GM12878 (cell line): ENCODE results near the gene TNFSF8. TPM values are rescaled to one million over a fixed set of nuclear protein-coding genes. Genes with fewer than 3 reads are reported as not detected.

Experiments
- ATAC-seq: fragments of 200-7000 bp; cut with Tn5 transposase; 3 replicates; pipeline ENCODE4 v1.9.1; 2020; ENCODE audit warnings: mild to moderate bottlenecking, moderate library complexity
- BruUV-seq: library from RNA; stranded (reverse); fragments of 400-500 nt; replicated peaks from 2 replicates; lab custom pipeline; 2021; lab: Mats Ljungman, UMichigan
- CTCF ChIA-PET: fragments of 300-600 bp; sonication (Branson Sonifier 250); formaldehyde crosslinking; extraction: SDS; loops from one replicate; lab custom pipeline; 2021; ENCODE audit warnings: inconsistent platforms; lab: Yijun Ruan, JAX
- POLR2A ChIA-PET: fragments of 350-600 bp; formaldehyde crosslinking; extraction: SDS; loops from one replicate; lab custom pipeline; 2021; ENCODE audit warnings: inconsistent platforms; lab: Charles Lee
- RAD21 ChIA-PET: fragments of 300-600 bp; sonication (Branson Sonifier 250); formaldehyde crosslinking; loops from one replicate; lab custom pipeline; 2023; ENCODE audit warnings: antibody characterized with exemption; ENCODE audit not compliant: unreplicated experiment; lab: Charles Lee
- SMC1A ChIA-PET: fragments of 300-600 bp; sonication (Branson Sonifier 250); formaldehyde crosslinking; loops from one replicate; lab custom pipeline; 2023; ENCODE audit not compliant: unreplicated experiment, uncharacterized antibody; lab: Charles Lee
- DNase-seq: peaks from one replicate; pipeline ENCODE4 v3.0.0-alpha.2; 2011; ENCODE audit warnings: low read depth, low spot score
- FAIRE-seq: peaks from 3 replicates; lab custom pipeline; 2011; peaks lifted over from hg19 to GRCh38; lab: Jason Lieb, UNC
- H2AFZ ChIP-seq: 2 replicates; pipeline ENCODE4 v1.6.0; 2011; ENCODE audit warnings: low read depth, low read length, control low read depth; ENCODE audit not compliant: control insufficient read depth
- H3K27ac ChIP-seq: 2 replicates; pipeline ENCODE4 v1.5.1; 2011; ENCODE audit warnings: control low read depth; ENCODE audit not compliant: control insufficient read depth, insufficient read depth
- H3K27me3 ChIP-seq, 2 experiments: replicated peaks in 1 of 2; 2 replicates each; pipeline versions ENCODE4 v1.6.0 to v1.6.1; 2011; ENCODE audit warnings: low read length in 1 of 2; ENCODE audit not compliant: control insufficient read depth in 2 of 2, insufficient read depth in 2 of 2
- H3K36me3 ChIP-seq, 2 experiments: 2 replicates each; pipeline ENCODE4 v1.5.1; 2011; ENCODE audit warnings: low read length in 1 of 2; ENCODE audit not compliant: control insufficient read depth in 2 of 2, insufficient read depth in 2 of 2
- H3K4me1 ChIP-seq: 2 replicates; pipeline ENCODE4 v1.6.1; 2011; ENCODE audit warnings: mild to moderate bottlenecking, low read length, moderate library complexity, mixed read lengths; ENCODE audit not compliant: control insufficient read depth, insufficient read depth
- H3K4me2 ChIP-seq: 2 replicates; pipeline ENCODE4 v1.6.0; 2011; ENCODE audit warnings: control low read depth; ENCODE audit not compliant: control insufficient read depth, insufficient read depth
- H3K4me3 ChIP-seq: fragments of 200-600 bp; sonication (generic); 2 replicates; pipeline ENCODE4 v1.5.1; 2016
- H3K79me2 ChIP-seq: 2 replicates; pipeline ENCODE4 v1.6.0; 2011; ENCODE audit warnings: low read length; ENCODE audit not compliant: control insufficient read depth, insufficient read depth
- H3K9ac ChIP-seq: 2 replicates; pipeline ENCODE4 v1.8.0; 2011; ENCODE audit warnings: low read length, control low read depth, mixed read lengths; ENCODE audit not compliant: control insufficient read depth, insufficient read depth
- H3K9me3 ChIP-seq: replicated peaks from 3 replicates; pipeline ENCODE4 v1.5.1; 2011; ENCODE audit warnings: mild to moderate bottlenecking, low read length; ENCODE audit not compliant: control insufficient read depth, insufficient read depth
- H4K20me1 ChIP-seq: 2 replicates; pipeline ENCODE4 v1.6.0; 2011; ENCODE audit not compliant: control insufficient read depth, insufficient read depth
- CREM ChIP-seq: IDR thresholded peaks from 2 replicates; pipeline ENCODE4 v1.6.1; 2014; ENCODE audit warnings: antibody characterized with exemption, low read depth
- EED ChIP-seq: sonication (generic); IDR thresholded peaks from 2 replicates; pipeline ENCODE4 v1.6.1; 2016; ENCODE audit warnings: antibody characterized with exemption, low read depth
- EP300 ChIP-seq, 2 experiments: fragments of 150-350 bp in 1 of 2; IDR thresholded peaks; 2 replicates each; pipeline ENCODE4 v1.6.1; 2011 to 2012; ENCODE audit warnings: low read depth in 2 of 2, low read length in 2 of 2, borderline replicate concordance in 1 of 2, improper control_type of control experiment in 1 of 2, inconsistent platforms in 1 of 2; ENCODE audit not compliant: control insufficient read depth in 1 of 2
- ETV6 ChIP-seq, 2 experiments: fragments of 450-650 bp in 1 of 2; IDR thresholded peaks in 1 of 2; conservative IDR thresholded peaks in 1 of 2; 2 replicates each; pipeline ENCODE4 v1.6.1; 2014; ENCODE audit warnings: antibody characterized with exemption in 1 of 2, borderline replicate concordance in 1 of 2, low read depth in 1 of 2, mild to moderate bottlenecking in 1 of 2, moderate library complexity in 1 of 2
- MEF2A ChIP-seq: IDR thresholded peaks from 2 replicates; pipeline ENCODE4 v1.6.1; 2011; ENCODE audit warnings: low read depth, mild to moderate bottlenecking, low read length, moderate library complexity; ENCODE audit not compliant: insufficient read depth
- SIN3A ChIP-seq: IDR thresholded peaks from 2 replicates; pipeline ENCODE4 v1.6.1; 2012; ENCODE audit warnings: low read depth, low read length, improper control_type of control experiment
- SMC3 ChIP-seq: IDR thresholded peaks from 2 replicates; pipeline ENCODE4 v1.6.1; 2011; ENCODE audit warnings: low read length, improper control_type of control experiment, borderline replicate concordance
- STAT3 ChIP-seq: IDR thresholded peaks from 2 replicates; pipeline ENCODE4 v1.6.1; 2011; ENCODE audit warnings: low read depth, low read length, improper control_type of control experiment
- TCF7 ChIP-seq: IDR thresholded peaks from 2 replicates; pipeline ENCODE4 v1.6.1; 2014; ENCODE audit warnings: antibody characterized with exemption, borderline replicate concordance
- ZNF207 ChIP-seq: fragments of 450-650 bp; IDR thresholded peaks from 2 replicates; pipeline ENCODE4 v1.6.1; 2014; ENCODE audit warnings: antibody characterized with exemption, mild to moderate bottlenecking, borderline replicate concordance
- whole genome bisulfite sequencing: methylation state at CpG from one replicate; pipeline ENCODE4 v1.1.6; 2016; ENCODE audit warnings: low lambda C conversion rate; ENCODE audit not compliant: insufficient replicate concordance, insufficient coverage; ENCODE audit errors: missing lambda C conversion rate; 5-methylcytosine and 5-hydroxymethylcytosine counted together
- in situ Hi-C: fragments of 300-500 bp; cut with MboI; formaldehyde crosslinking; loops from 9 replicates; pipeline ENCODE4 v1.14.3; 2018; ENCODE audit warnings: mixed read lengths
- intact Hi-C: fragments of 100-400 bp; cut with micrococcal nuclease; formaldehyde crosslinking; loops from one replicate; pipeline ENCODE4 v1.14.2; 2022; ENCODE audit not compliant: unreplicated experiment
- polyA plus RNA-seq, 11 experiments: library from polyadenylated mRNA; depleted of rRNA in 4 of 11; unstranded in 6 of 11; stranded (reverse) in 5 of 11; fragments of >200 nt; fragmentation: Nextera tagmentation in 4 of 11; fragmentation: Illumina TruSeq in 1 of 11; extraction: Ambion mirVana in 4 of 11; extraction: Trizol in 1 of 11; gene quantifications; 1 replicate in 1 of 11; 2 replicates in 10 of 11; pipeline versions ENCODE4 v1.2.1 to v1.2.3, GENCODE V29; 2011 to 2016; ENCODE audit warnings: inconsistent platforms in 2 of 11, missing spikeins in 2 of 11, low read depth in 1 of 11
- total RNA-seq, 4 experiments: library from RNA; depleted of rRNA in 3 of 4; stranded (reverse); fragments of >200 nt in 3 of 4; fragmentation: Illumina TruSeq in 1 of 4; extraction: Trizol in 1 of 4; gene quantifications; 2 replicates each; pipeline versions ENCODE4 v1.2.1 to v1.2.3, GENCODE V29; 2013 to 2021
- TF ChIP-seq, protein P1 (sequence below): fragments of 450-650 bp; IDR thresholded peaks from 2 replicates; pipeline ENCODE4 v1.6.1; 2017; ENCODE audit warnings: mild to moderate bottlenecking, moderate library complexity
- TF ChIP-seq, protein P2 (sequence below): fragments of 150-350 bp; IDR thresholded peaks from 2 replicates; pipeline ENCODE4 v1.6.1; 2014; ENCODE audit warnings: mild to moderate bottlenecking, low read depth, low read length
- TF ChIP-seq, protein P3 (sequence below): IDR thresholded peaks from 2 replicates; pipeline ENCODE4 v1.6.1; 2012; ENCODE audit warnings: low read depth, low read length, improper control_type of control experiment

Gene TNFSF8
- total and polyA plus RNA-seq, 10 of the 15 experiments (the other 5 are each of a cell fraction or from before 2014, with no cell fraction given): 0.10 to 0.29 (median 0.15) TPM; not detected in 7

DNA sequence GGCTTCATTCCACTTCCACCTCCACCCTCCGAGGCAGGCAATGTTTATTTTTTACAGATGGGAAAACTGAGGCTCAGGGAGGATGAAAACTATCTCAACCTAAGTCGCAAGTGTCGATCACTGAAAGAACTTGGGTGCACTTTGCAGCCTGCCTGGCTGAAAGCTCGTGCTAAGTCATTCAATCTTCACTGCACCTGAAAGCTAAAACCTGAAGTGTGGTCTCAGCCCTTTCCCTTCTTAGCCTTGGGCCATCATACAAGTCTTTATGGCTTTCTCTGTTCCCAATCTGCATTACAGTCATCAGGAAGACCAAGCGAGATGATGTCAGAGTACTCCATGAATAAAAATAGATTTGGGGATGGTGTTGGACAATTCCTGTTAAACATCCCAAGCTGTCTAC lies 1.0 kb upstream of the TNFSF8 start:
- Histone ChIP-seq H3K4me2 (no peak overlapping the region), H3K9ac (no peak overlapping the region), H3K79me2 (no peaks in the 10 kb centered on the region)
- CTCF ChIA-PET: interaction anchor here (1.0 to 1.2 kb wide), 2 partner anchors 13 to 16 kb away, joined by 3 to 4 read pairs; no protein-coding TSS in a partner anchor
- TF ChIP-seq MEF2A: no peak
- no peak for TF ChIP-seq ZNF207
- no peak for TF ChIP-seq STAT3
- no peak for TF ChIP-seq SIN3A
- no peak for TF ChIP-seq ETV6 (conservative IDR thresholded peaks at IDR 0.05 in 1 of 2, IDR thresholded peaks at IDR 0.05 in 1 of 2; ENCODE audit: borderline replicate concordance in 1 of 2, low read depth in 1 of 2)
- no peak for TF ChIP-seq CREM
- TF ChIP-seq, protein P1, sequence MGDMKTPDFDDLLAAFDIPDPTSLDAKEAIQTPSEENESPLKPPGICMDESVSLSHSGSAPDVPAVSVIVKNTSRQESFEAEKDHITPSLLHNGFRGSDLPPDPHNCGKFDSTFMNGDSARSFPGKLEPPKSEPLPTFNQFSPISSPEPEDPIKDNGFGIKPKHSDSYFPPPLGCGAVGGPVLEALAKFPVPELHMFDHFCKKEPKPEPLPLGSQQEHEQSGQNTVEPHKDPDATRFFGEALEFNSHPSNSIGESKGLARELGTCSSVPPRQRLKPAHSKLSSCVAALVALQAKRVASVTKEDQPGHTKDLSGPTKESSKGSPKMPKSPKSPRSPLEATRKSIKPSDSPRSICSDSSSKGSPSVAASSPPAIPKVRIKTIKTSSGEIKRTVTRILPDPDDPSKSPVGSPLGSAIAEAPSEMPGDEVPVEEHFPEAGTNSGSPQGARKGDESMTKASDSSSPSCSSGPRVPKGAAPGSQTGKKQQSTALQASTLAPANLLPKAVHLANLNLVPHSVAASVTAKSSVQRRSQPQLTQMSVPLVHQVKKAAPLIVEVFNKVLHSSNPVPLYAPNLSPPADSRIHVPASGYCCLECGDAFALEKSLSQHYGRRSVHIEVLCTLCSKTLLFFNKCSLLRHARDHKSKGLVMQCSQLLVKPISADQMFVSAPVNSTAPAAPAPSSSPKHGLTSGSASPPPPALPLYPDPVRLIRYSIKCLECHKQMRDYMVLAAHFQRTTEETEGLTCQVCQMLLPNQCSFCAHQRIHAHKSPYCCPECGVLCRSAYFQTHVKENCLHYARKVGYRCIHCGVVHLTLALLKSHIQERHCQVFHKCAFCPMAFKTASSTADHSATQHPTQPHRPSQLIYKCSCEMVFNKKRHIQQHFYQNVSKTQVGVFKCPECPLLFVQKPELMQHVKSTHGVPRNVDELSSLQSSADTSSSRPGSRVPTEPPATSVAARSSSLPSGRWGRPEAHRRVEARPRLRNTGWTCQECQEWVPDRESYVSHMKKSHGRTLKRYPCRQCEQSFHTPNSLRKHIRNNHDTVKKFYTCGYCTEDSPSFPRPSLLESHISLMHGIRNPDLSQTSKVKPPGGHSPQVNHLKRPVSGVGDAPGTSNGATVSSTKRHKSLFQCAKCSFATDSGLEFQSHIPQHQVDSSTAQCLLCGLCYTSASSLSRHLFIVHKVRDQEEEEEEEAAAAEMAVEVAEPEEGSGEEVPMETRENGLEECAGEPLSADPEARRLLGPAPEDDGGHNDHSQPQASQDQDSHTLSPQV: no peak
- no peak for TF ChIP-seq EP300 (IDR thresholded peaks at IDR 0.05; ENCODE audit: borderline replicate concordance in 1 of 2, control insufficient read depth in 1 of 2, low read depth in 2 of 2, low read length in 2 of 2)
- TF ChIP-seq, protein P2, sequence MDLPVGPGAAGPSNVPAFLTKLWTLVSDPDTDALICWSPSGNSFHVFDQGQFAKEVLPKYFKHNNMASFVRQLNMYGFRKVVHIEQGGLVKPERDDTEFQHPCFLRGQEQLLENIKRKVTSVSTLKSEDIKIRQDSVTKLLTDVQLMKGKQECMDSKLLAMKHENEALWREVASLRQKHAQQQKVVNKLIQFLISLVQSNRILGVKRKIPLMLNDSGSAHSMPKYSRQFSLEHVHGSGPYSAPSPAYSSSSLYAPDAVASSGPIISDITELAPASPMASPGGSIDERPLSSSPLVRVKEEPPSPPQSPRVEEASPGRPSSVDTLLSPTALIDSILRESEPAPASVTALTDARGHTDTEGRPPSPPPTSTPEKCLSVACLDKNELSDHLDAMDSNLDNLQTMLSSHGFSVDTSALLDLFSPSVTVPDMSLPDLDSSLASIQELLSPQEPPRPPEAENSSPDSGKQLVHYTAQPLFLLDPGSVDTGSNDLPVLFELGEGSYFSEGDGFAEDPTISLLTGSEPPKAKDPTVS: no peak
- no peak for TF ChIP-seq SMC3
- no peak for TF ChIP-seq TCF7
- TF ChIP-seq EED: no peak
- TF ChIP-seq, protein P3, sequence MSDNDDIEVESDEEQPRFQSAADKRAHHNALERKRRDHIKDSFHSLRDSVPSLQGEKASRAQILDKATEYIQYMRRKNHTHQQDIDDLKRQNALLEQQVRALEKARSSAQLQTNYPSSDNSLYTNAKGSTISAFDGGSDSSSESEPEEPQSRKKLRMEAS: no peak
- TF ChIP-seq, all 136 proteins: peak for 0
- 20% methylated on average over 5 of the region's 5 CpGs for WGBS
- peaks cover 6 to 22% of the 10 kb centered on the region in 2 experiments for H3K27me3 ChIP-seq
- H4K20me1 ChIP-seq: no peaks in the 10 kb centered on the region; the same call in 1 of the 2 replicates
- no peak for FAIRE-seq
- no peak for DNase-seq
- H3K36me3 ChIP-seq: no peaks in the 10 kb centered on the region
- intact Hi-C loops (no loop called here), in situ Hi-C loops (no loop called here)
- no peak overlapping the region for H2AFZ ChIP-seq
- ChIA-PET POLR2A (no interaction called here), RAD21 (interaction anchor here (1.1 to 1.4 kb wide), 2 partner anchors 12 to 58 kb away, joined by 3 read pairs; no protein-coding TSS in a partner anchor), SMC1A (interaction anchor here (0.9 to 1.9 kb wide), 2 partner anchors 9 to 21 kb away, joined by 3 to 4 read pairs; no protein-coding TSS in a partner anchor)
- BruUV-seq: no TSS peak
- H3K9me3 ChIP-seq: no peaks in the 10 kb centered on the region
- no peak overlapping the region for H3K4me3 ChIP-seq
- peaks cover 5% of the 10 kb centered on the region; the same call in 1 of the 2 replicates for H3K4me1 ChIP-seq
- ATAC-seq: no peak
- H3K27ac ChIP-seq: no peak overlapping the region
